HepG2 (cell line): ENCODE data around the gene FGD6. TPM values are rescaled to one million over a fixed set of nuclear protein-coding genes. Genes with fewer than 3 reads are reported as not detected.

Experiments used
- ATAC-seq: fragments of 200-7000 bp; cut with Tn5 transposase; 3 replicates; pipeline ENCODE4 v1.9.1; 2020; ENCODE audit warnings: mild to moderate bottlenecking, moderate library complexity
- BruUV-seq: library from RNA; stranded (reverse); fragments of 400-500 nt; replicated peaks from 2 replicates; lab custom pipeline; 2021; lab: Mats Ljungman, UMichigan
- CTCF ChIA-PET: fragments of 300-600 bp; formaldehyde crosslinking; extraction: SDS; loops from one replicate; lab custom pipeline; 2021; ENCODE audit warnings: low total read pairs, inconsistent platforms, low intra/inter-chr PET ratio; lab: Yijun Ruan, JAX
- POLR2A ChIA-PET: fragments of 350-600 bp; sonication (Branson Sonifier 250); formaldehyde crosslinking; loops from one replicate; lab custom pipeline; 2020; ENCODE audit warnings: antibody characterized with exemption, inconsistent platforms; lab: Yijun Ruan, JAX
- DNase-seq: peaks from one replicate; pipeline ENCODE4 v3.0.0-alpha.2; 2015; ENCODE audit warnings: low spot score
- FAIRE-seq: peaks from 3 replicates; lab custom pipeline; 2011; peaks lifted over from hg19 to GRCh38; lab: Jason Lieb, UNC
- H2AFZ ChIP-seq: one replicate; pipeline ENCODE4 v1.6.1; 2011; ENCODE audit warnings: low read length, inconsistent platforms
- H3K27ac ChIP-seq: fragments of 300-600 bp; 3 replicates; pipeline ENCODE4 v1.8.0; 2011; ENCODE audit warnings: mixed run types, mild to moderate bottlenecking, mixed read lengths, low read length, inconsistent platforms; ENCODE audit not compliant: insufficient read depth; ENCODE audit errors: extremely low read length
- H3K27me3 ChIP-seq, 2 experiments: fragments of 200-600 bp in 1 of 2; 2 replicates in 1 of 2; 3 replicates in 1 of 2; pipeline versions ENCODE4 v1.6.0 to v1.8.0; 2011; ENCODE audit warnings: low read length in 2 of 2, mild to moderate bottlenecking in 2 of 2, moderate library complexity in 2 of 2, inconsistent platforms in 1 of 2; ENCODE audit not compliant: insufficient read depth in 2 of 2, control insufficient read depth in 1 of 2
- H3K36me3 ChIP-seq, 2 experiments: fragments of 200-600 bp in 1 of 2; replicated peaks in 1 of 2; 2 replicates in 1 of 2; 3 replicates in 1 of 2; pipeline versions ENCODE4 v1.5.1 to v1.8.0; 2011; ENCODE audit warnings: low read length in 2 of 2, inconsistent platforms in 1 of 2; ENCODE audit not compliant: insufficient read depth in 2 of 2, control insufficient read depth in 1 of 2
- H3K4me1 ChIP-seq: 2 replicates; pipeline ENCODE4 v1.5.1; 2012; ENCODE audit warnings: low read length, inconsistent platforms; ENCODE audit not compliant: insufficient read depth
- H3K4me2 ChIP-seq: 2 replicates; pipeline ENCODE4 v1.6.0; 2011; ENCODE audit warnings: low read depth, low read length, inconsistent platforms
- H3K4me3 ChIP-seq, 3 experiments: fragments of 200-600 bp in 1 of 3; sonication (generic), shearing (Covaris generic) in 1 of 3; replicated peaks in 1 of 3; 2 replicates each; pipeline ENCODE4 v1.5.1; 2011 to 2016; ENCODE audit warnings: low read length in 3 of 3, inconsistent platforms in 2 of 3, low read depth in 2 of 3, mild to moderate bottlenecking in 2 of 3, control low read depth in 1 of 3, mixed read lengths in 1 of 3; ENCODE audit not compliant: insufficient read depth in 1 of 3
- H3K79me2 ChIP-seq: one replicate; pipeline ENCODE4 v1.6.1; 2011; ENCODE audit warnings: low read length, inconsistent platforms; ENCODE audit not compliant: insufficient read depth
- H3K9ac ChIP-seq: 2 replicates; pipeline ENCODE4 v1.6.0; 2011; ENCODE audit warnings: mild to moderate bottlenecking, low read depth, low read length, inconsistent platforms; ENCODE audit not compliant: insufficient read depth
- H3K9me3 ChIP-seq: 2 replicates; pipeline ENCODE4 v1.5.1; 2012; ENCODE audit warnings: mild to moderate bottlenecking, low read length
- H4K20me1 ChIP-seq: 2 replicates; pipeline ENCODE4 v1.6.0; 2011; ENCODE audit warnings: inconsistent platforms, mild to moderate bottlenecking, low read length, moderate library complexity; ENCODE audit not compliant: insufficient read depth
- CREB1 ChIP-seq, 2 experiments: fragments of 450-650 bp in 1 of 2; IDR thresholded peaks; 2 replicates each; pipeline ENCODE4 v1.6.1; 2016 to 2017; ENCODE audit warnings: control low read depth in 1 of 2, mild to moderate bottlenecking in 1 of 2, missing compliant biosample characterization in 1 of 2, missing genetic modification characterization in 1 of 2
- NAIF1 ChIP-seq: sonication (generic); formaldehyde crosslinking; IDR thresholded peaks from 2 replicates; pipeline ENCODE4 v1.5.0; 2020; ENCODE audit warnings: mild to moderate bottlenecking, missing genetic modification reagents, borderline replicate concordance
- NFYC ChIP-seq: IDR thresholded peaks from 2 replicates; pipeline ENCODE4 v1.6.1; 2016; ENCODE audit warnings: missing genetic modification reagents, missing compliant biosample characterization
- PTBP1 ChIP-seq: fragments of 200-400 bp; formaldehyde crosslinking; IDR thresholded peaks from 2 replicates; pipeline ENCODE4 v1.6.1; 2018; ENCODE audit warnings: low read length, low read depth; ENCODE audit not compliant: poor library complexity, severe bottlenecking
- RORA ChIP-seq: sonication (generic); formaldehyde crosslinking; IDR thresholded peaks from 2 replicates; pipeline ENCODE4 v1.5.0; 2020; ENCODE audit warnings: mild to moderate bottlenecking, missing genetic modification reagents, moderate library complexity
- RXRB ChIP-seq: IDR thresholded peaks from 2 replicates; pipeline ENCODE4 v1.6.1; 2016; ENCODE audit warnings: borderline replicate concordance, missing genetic modification reagents, missing compliant biosample characterization
- SMAD3 ChIP-seq: sonication (generic); formaldehyde crosslinking; IDR thresholded peaks from 2 replicates; pipeline ENCODE4 v1.4.0; 2020; ENCODE audit warnings: missing genetic modification reagents
- SRF ChIP-seq: IDR thresholded peaks from 2 replicates; pipeline ENCODE4 v1.6.1; 2011; ENCODE audit warnings: mild to moderate bottlenecking, low read depth, low read length, moderate library complexity
- TAF15 ChIP-seq: fragments of 200-400 bp; formaldehyde crosslinking; IDR thresholded peaks from one replicate; pipeline ENCODE4 v1.6.1; 2018; ENCODE audit warnings: mild to moderate bottlenecking, low read depth, low read length; ENCODE audit not compliant: poor library complexity, severe bottlenecking
- TMF1 ChIP-seq: sonication (generic); formaldehyde crosslinking; IDR thresholded peaks from 2 replicates; pipeline ENCODE4 v1.8.1; 2022; ENCODE audit warnings: low read depth, missing genetic modification reagents
- ZNF101 ChIP-seq: sonication (generic); formaldehyde crosslinking; IDR thresholded peaks from 2 replicates; pipeline ENCODE4 v1.4.0; 2020; ENCODE audit warnings: mild to moderate bottlenecking, low read depth, missing genetic modification reagents, borderline replicate concordance
- ZNF850 ChIP-seq: sonication (generic); formaldehyde crosslinking; conservative IDR thresholded peaks from 2 replicates; pipeline ENCODE4 v1.9.0; 2021; ENCODE audit warnings: mild to moderate bottlenecking, missing genetic modification reagents
- in situ Hi-C: cut with HindIII; loops from 2 replicates; pipeline ENCODE4 v1.10.0; 2017; ENCODE audit warnings: low pct_unique_long_range_greater_than_20kb; ENCODE audit not compliant: extremely low pct_ligation_motif_present
- intact Hi-C: fragments of 100-400 bp; cut with micrococcal nuclease; formaldehyde crosslinking; loops from one replicate; pipeline ENCODE4 v1.10.0; 2022; ENCODE audit not compliant: unreplicated experiment
- polyA plus RNA-seq, 8 experiments: library from polyadenylated mRNA; depleted of rRNA in 3 of 8; stranded (reverse) in 7 of 8; unstranded in 1 of 8; fragments of >200 nt; fragmentation: Illumina TruSeq in 4 of 8; extraction: Trizol in 4 of 8; gene quantifications; 2 replicates each; pipeline versions ENCODE4 v1.2.1 to v1.2.3, GENCODE V29; 2011 to 2016; ENCODE audit warnings: low read depth in 4 of 8, missing spikeins in 1 of 8, mixed read lengths in 1 of 8; ENCODE audit not compliant: insufficient read depth in 1 of 8
- total RNA-seq, 5 experiments: library from RNA; depleted of rRNA; stranded (reverse); fragments of >200 nt; fragmentation: Illumina TruSeq; extraction: Trizol; gene quantifications; 2 replicates each; pipeline ENCODE4 v1.2.3, GENCODE V29; 2016; ENCODE audit warnings: low read depth in 1 of 5
- TF ChIP-seq, protein P1 (sequence below): sonication (generic); formaldehyde crosslinking; IDR thresholded peaks from 2 replicates; pipeline ENCODE4 v1.5.0; 2020; ENCODE audit warnings: missing genetic modification reagents
- TF ChIP-seq, protein P2 (sequence below): sonication (generic); formaldehyde crosslinking; IDR thresholded peaks from 2 replicates; pipeline ENCODE4 v1.4.0; 2020; ENCODE audit warnings: missing genetic modification reagents
- TF ChIP-seq, protein P3 (sequence below): sonication (generic); formaldehyde crosslinking; IDR thresholded peaks from 2 replicates; pipeline ENCODE4 v1.4.0; 2020; ENCODE audit warnings: missing genetic modification reagents, mild to moderate bottlenecking, borderline replicate concordance

The FGD6 gene
- total and polyA plus RNA-seq, 2 of the 13 experiments (the other 11 are each of a cell fraction or from before 2014, with no cell fraction given): 2.2 to 4.3 TPM

DNA sequence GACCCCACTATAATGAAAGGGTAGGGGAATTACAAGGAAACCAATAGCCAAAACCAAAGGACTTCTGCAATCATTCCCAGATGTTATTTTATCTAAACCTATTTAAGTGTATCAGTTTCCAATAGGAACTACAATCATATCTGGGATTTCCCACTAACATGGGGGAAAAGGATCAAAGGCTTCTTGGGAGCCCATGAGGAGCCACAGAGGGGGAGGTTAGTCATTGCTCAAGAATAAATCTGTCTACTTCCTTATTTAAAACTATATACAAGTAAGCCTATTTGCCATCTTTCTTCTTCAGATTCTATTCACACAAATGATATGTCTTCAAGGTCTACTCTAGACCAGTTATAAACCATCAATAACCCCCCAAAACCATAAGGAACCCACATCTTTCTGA is 33.1 kb downstream of the FGD6 start:
- DNase-seq: no peak
- H2AFZ ChIP-seq: no peak overlapping the region
- H3K9ac ChIP-seq: no peak overlapping the region
- intact Hi-C loops (no loop called here), in situ Hi-C loops (no loop called here)
- H3K27ac ChIP-seq: no peak overlapping the region
- ATAC-seq: no peak
- no peak for FAIRE-seq
- H3K4me3 ChIP-seq: no peak overlapping the region
- CTCF ChIA-PET: no interaction called here
- H3K36me3 ChIP-seq: no peaks in the 10 kb centered on the region
- H3K4me2 ChIP-seq: no peak overlapping the region
- H3K27me3 ChIP-seq: no peaks in the 10 kb centered on the region
- no peaks in the 10 kb centered on the region for H4K20me1 ChIP-seq
- BruUV-seq: no TSS peak
- no peaks in the 10 kb centered on the region for H3K9me3 ChIP-seq
- TF ChIP-seq, protein P1, sequence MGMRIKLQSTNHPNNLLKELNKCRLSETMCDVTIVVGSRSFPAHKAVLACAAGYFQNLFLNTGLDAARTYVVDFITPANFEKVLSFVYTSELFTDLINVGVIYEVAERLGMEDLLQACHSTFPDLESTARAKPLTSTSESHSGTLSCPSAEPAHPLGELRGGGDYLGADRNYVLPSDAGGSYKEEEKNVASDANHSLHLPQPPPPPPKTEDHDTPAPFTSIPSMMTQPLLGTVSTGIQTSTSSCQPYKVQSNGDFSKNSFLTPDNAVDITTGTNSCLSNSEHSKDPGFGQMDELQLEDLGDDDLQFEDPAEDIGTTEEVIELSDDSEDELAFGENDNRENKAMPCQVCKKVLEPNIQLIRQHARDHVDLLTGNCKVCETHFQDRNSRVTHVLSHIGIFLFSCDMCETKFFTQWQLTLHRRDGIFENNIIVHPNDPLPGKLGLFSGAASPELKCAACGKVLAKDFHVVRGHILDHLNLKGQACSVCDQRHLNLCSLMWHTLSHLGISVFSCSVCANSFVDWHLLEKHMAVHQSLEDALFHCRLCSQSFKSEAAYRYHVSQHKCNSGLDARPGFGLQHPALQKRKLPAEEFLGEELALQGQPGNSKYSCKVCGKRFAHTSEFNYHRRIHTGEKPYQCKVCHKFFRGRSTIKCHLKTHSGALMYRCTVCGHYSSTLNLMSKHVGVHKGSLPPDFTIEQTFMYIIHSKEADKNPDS: no peak
- TF ChIP-seq CREB1 (IDR thresholded peaks at IDR 0.05): no peak
- TF ChIP-seq CREB1 (CRISPR knock-in tag; IDR thresholded peaks at IDR 0.05): no peak
- no peak for TF ChIP-seq RORA (CRISPR knock-in tag)
- no peak for TF ChIP-seq RXRB (CRISPR knock-in tag)
- TF ChIP-seq, protein P2, sequence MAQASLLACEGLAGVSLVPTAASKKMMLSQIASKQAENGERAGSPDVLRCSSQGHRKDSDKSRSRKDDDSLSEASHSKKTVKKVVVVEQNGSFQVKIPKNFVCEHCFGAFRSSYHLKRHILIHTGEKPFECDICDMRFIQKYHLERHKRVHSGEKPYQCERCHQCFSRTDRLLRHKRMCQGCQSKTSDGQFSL (CRISPR knock-in tag): no peak
- TF ChIP-seq ZNF101 (CRISPR knock-in tag): no peak
- TF ChIP-seq NAIF1 (CRISPR knock-in tag): no peak
- no peak for TF ChIP-seq TAF15
- no peak for TF ChIP-seq ZNF850
- TF ChIP-seq SMAD3 (CRISPR knock-in tag): no peak
- TF ChIP-seq NFYC (CRISPR knock-in tag): no peak
- TF ChIP-seq TMF1 (CRISPR knock-in tag): no peak
- TF ChIP-seq PTBP1: no peak
- TF ChIP-seq SRF: no peak
- TF ChIP-seq, protein P3, sequence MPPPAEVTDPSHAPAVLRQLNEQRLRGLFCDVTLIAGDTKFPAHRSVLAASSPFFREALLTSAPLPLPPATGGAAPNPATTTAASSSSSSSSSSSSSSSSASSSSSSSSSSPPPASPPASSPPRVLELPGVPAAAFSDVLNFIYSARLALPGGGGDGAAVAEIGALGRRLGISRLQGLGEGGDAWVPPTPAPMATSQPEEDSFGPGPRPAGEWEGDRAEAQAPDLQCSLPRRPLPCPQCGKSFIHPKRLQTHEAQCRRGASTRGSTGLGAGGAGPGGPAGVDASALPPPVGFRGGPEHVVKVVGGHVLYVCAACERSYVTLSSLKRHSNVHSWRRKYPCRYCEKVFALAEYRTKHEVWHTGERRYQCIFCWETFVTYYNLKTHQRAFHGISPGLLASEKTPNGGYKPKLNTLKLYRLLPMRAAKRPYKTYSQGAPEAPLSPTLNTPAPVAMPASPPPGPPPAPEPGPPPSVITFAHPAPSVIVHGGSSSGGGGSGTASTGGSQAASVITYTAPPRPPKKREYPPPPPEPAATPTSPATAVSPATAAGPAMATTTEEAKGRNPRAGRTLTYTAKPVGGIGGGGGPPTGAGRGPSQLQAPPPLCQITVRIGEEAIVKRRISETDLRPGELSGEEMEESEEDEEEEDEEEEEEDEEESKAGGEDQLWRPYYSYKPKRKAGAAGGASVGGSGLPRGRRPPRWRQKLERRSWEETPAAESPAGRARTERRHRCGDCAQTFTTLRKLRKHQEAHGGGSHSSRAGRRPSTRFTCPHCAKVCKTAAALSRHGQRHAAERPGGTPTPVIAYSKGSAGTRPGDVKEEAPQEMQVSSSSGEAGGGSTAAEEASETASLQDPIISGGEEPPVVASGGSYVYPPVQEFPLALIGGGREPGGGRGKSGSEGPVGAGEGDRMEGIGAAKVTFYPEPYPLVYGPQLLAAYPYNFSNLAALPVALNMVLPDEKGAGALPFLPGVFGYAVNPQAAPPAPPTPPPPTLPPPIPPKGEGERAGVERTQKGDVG: no peak
- TF ChIP-seq, all 625 proteins: peak for 0
- H3K4me1 ChIP-seq: no peaks in the 10 kb centered on the region
- POLR2A ChIA-PET: no interaction called here
- H3K79me2 ChIP-seq: peaks cover 2% of the 10 kb centered on the region
